Measurements from ENCODE around the gene CD1D.

- no peak for TF ChIP-seq CTCF (IDR thresholded peaks at IDR 0.05)
- TF ChIP-seq POLR2A (IDR thresholded peaks at IDR 0.05), result no peak
These were observed 1.2 kb upstream of the CD1D start for GRCh38 chr1:158179301-158180041.
